Measurements from ENCODE around the gene HOXC10. TPM values are rescaled to one million over a fixed set of nuclear protein-coding genes. Genes with fewer than 3 reads are reported as not detected.

The HOXC10 gene
- total RNA-seq, 1 experiment from 2014 or later, result 3.8 TPM

GRCh38 chr12:54030442-54030801 is 45.5 kb downstream of the HOXC10 start:
- Histone ChIP-seq H3K9me3 (ENCODE audit: control insufficient read depth in 1 of 2, insufficient read depth in 1 of 2, low read depth in 1 of 2, low read length in 2 of 2) (no peaks in the 10 kb centered on the region), H2AFZ (ENCODE audit: low read depth, low read length, poor library complexity, severe bottlenecking) (no peak overlapping the region), H3K4me3 (replicated peaks in 1 of 2; ENCODE audit: low read depth in 1 of 2, low read length in 2 of 2) (no peak overlapping the region), H3K79me2 (ENCODE audit: insufficient read depth, low read length) (no peaks in the 10 kb centered on the region), H3K9ac (ENCODE audit: low read length) (no peak overlapping the region), H3K27ac (ENCODE audit: low read depth, low read length) (no peak overlapping the region), H4K20me1 (ENCODE audit: insufficient read depth) (no peaks in the 10 kb centered on the region), H3K4me1 (ENCODE audit: control insufficient read depth in 1 of 2, insufficient read depth in 2 of 2, low read length in 2 of 2) (peaks cover 7 to 20% of the 10 kb centered on the region in 2 experiments), H3K4me2 (ENCODE audit: low read length) (no peak overlapping the region), H3K9me2 (ENCODE audit: insufficient read depth) (no peaks in the 10 kb centered on the region), H3K36me3 (ENCODE audit: control insufficient read depth in 1 of 2, insufficient read depth in 2 of 2, low read length in 2 of 2) (no peaks in the 10 kb centered on the region), H3K27me3 (ENCODE audit: insufficient read depth, low read length) (no peaks in the 10 kb centered on the region)
- DNase-seq (ENCODE audit: low read depth, low spot score) (no peak), ATAC-seq (no peak)
- no peak for TF ChIP-seq JUND (IDR thresholded peaks at IDR 0.05)
- TF ChIP-seq SRF (IDR thresholded peaks at IDR 0.05; ENCODE audit: low read depth), result no peak
- no peak for TF ChIP-seq TCF7L2 (IDR thresholded peaks at IDR 0.05; ENCODE audit: borderline replicate concordance, extremely low read depth, insufficient read depth, insufficient read length)
- TF ChIP-seq ZNF274 (IDR thresholded peaks at IDR 0.05; ENCODE audit: low read depth, low read length), result no peak
- no peak for TF ChIP-seq POLR2A (IDR thresholded peaks at IDR 0.05; ENCODE audit: borderline replicate concordance, extremely low read depth, insufficient read depth, insufficient read length)
- TF ChIP-seq YY1 (IDR thresholded peaks at IDR 0.05; ENCODE audit: extremely low read depth, insufficient replicate concordance, low read depth, low read length), result no peak
- no peak for TF ChIP-seq CBX3 (IDR thresholded peaks at IDR 0.05; ENCODE audit: low read depth)
- no peak for TF ChIP-seq CEBPB (IDR thresholded peaks at IDR 0.05; ENCODE audit: low read depth)
- TF ChIP-seq POLR2AphosphoS5 (IDR thresholded peaks at IDR 0.05; ENCODE audit: low read depth, low read length), result no peak
- TF ChIP-seq SP1 (IDR thresholded peaks at IDR 0.05; ENCODE audit: low read depth), result no peak
- TF ChIP-seq RAD21 (IDR thresholded peaks at IDR 0.05; ENCODE audit: low read depth), result no peak
- CTCF ChIA-PET, result interaction anchor here (3.5 kb wide), 1 partner anchor 163 kb away, joined by 38 read pairs; no protein-coding TSS in a partner anchor
- POLR2A ChIA-PET, result no interaction called here
- RAD21 ChIA-PET (ENCODE audit: low non-redundant PET in 1 of 2, low total read pairs in 2 of 2, uncharacterized antibody in 2 of 2, unreplicated experiment in 2 of 2), result no interaction called here
- intact Hi-C loops (cut with micrococcal nuclease), result loop anchor here (5.0 kb wide), 1 partner anchor 107 kb away; no protein-coding TSS in a partner anchor
- BruUV-seq (replicated peaks), result no TSS peak

GRCh38 chr12:54030889-54031471 is 46.0 kb downstream of the HOXC10 start:
- no peak for TF ChIP-seq ZFX (IDR thresholded peaks at IDR 0.05)
- no peak for TF ChIP-seq CTCF (IDR thresholded peaks at IDR 0.05 in 2 of 3, conservative IDR thresholded peaks at IDR 0.05 in 1 of 3; ENCODE audit: borderline replicate concordance in 1 of 3, insufficient read depth in 1 of 3, low read depth in 2 of 3, low read length in 2 of 3)
- Histone ChIP-seq H2AFZ (ENCODE audit: low read depth, low read length, poor library complexity, severe bottlenecking) (no peak overlapping the region), H3K4me3 (replicated peaks in 1 of 2; ENCODE audit: low read depth in 1 of 2, low read length in 2 of 2) (no peak overlapping the region), H3K9me2 (ENCODE audit: insufficient read depth) (no peaks in the 10 kb centered on the region), H3K4me2 (ENCODE audit: low read length) (no peak overlapping the region), H4K20me1 (ENCODE audit: insufficient read depth) (no peaks in the 10 kb centered on the region), H3K4me1 (ENCODE audit: control insufficient read depth in 1 of 2, insufficient read depth in 2 of 2, low read length in 2 of 2) (peaks cover 7 to 20% of the 10 kb centered on the region in 2 experiments), H3K79me2 (ENCODE audit: insufficient read depth, low read length) (no peaks in the 10 kb centered on the region), H3K9ac (ENCODE audit: low read length) (no peak overlapping the region), H3K36me3 (ENCODE audit: control insufficient read depth in 1 of 2, insufficient read depth in 2 of 2, low read length in 2 of 2) (no peaks in the 10 kb centered on the region), H3K9me3 (ENCODE audit: control insufficient read depth in 1 of 2, insufficient read depth in 1 of 2, low read depth in 1 of 2, low read length in 2 of 2) (no peaks in the 10 kb centered on the region), H3K27me3 (ENCODE audit: insufficient read depth, low read length) (no peaks in the 10 kb centered on the region), H3K27ac (ENCODE audit: low read depth, low read length) (no peak overlapping the region)
- ChIA-PET POLR2A (no interaction called here), RAD21 (ENCODE audit: low non-redundant PET in 1 of 2, low total read pairs in 2 of 2, uncharacterized antibody in 2 of 2, unreplicated experiment in 2 of 2) (interaction anchor here in 1 of 2 experiments (1.6 kb wide), 1 partner anchor 170 kb away, joined by 9 read pairs; no protein-coding TSS in a partner anchor), CTCF (interaction anchor here (2.5 to 3.5 kb wide), 3 partner anchors 9 to 171 kb away, joined by 38 to 40 read pairs (median 38); no protein-coding TSS in a partner anchor)
- intact Hi-C loops (cut with micrococcal nuclease), result loop anchor here (5.0 kb wide), 1 partner anchor 106 kb away; no protein-coding TSS in a partner anchor
- no TSS peak for BruUV-seq (replicated peaks)
- DNase-seq (ENCODE audit: low read depth, low spot score), result no peak
- ATAC-seq, result no peak
